ENCODE measurements around the gene HOXA9.

The HOXA9 gene

DNA sequence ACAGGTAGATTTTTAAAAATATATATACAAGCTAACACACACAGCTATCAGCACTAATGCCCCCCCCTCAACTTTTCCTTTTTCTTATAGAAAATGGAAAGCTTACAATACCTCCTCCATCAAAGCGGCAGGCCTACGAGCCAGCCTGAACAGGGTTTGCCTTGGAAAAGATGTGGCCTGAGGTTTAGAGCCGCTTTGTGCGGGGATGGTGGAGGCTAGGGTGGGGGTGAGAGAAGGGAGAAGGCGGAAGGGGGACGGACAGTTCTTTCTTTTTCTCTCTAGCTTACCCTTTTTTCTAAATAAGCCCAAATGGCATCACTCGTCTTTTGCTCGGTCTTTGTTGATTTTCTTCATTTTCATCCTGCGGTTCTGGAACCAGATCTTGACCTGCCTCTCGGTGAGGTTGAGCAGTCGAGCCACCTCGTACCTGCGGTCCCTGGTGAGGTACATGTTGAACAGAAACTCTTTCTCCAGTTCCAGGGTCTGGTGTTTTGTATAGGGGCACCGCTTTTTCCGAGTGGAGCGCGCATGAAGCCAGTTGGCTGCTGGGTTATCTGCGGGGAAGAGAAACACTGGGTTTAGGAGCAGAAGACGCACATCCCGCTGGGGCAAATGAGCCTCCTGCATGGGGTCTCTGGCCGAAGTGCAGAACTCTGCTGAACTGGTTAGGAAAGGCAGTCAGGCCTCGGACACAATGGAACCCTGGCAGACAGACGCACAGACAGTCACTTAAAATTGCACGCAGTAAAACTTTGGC is 1.9 kb downstream of the HOXA9 start:
- no peak for DNase-seq

DNA sequence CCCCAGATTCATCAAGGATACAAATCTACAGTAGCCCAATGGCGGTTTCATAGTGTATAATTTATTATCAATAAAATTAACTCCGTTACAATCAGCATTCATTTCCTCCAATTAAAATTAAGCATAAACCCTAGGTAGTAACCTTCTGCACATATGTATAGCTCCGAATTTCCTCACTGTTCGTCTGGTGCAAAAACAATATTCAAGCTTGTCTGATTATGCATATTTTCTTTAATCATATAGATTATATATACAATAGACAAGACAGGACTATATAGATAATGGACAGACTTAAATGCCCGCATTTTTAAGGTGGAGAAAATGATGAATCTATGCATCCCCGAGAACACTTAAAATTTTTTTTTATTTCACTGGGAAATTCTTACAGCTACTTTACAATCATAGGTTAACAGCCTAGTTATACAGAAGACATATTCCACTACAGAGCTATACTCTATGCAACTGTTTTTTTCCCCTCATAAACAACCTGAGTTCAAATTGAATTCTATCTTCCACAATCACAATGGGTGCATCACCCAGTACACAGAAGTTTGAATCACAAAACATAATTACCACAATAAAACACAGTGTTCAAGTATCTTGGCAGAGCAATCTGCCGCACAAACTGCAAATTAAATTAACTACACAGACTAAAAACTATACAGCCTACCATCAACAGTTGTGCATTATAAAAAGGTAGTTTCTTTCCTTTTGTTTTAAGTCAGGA is 2.6 kb downstream of the HOXA9 start:
- no peak for DNase-seq

DNA sequence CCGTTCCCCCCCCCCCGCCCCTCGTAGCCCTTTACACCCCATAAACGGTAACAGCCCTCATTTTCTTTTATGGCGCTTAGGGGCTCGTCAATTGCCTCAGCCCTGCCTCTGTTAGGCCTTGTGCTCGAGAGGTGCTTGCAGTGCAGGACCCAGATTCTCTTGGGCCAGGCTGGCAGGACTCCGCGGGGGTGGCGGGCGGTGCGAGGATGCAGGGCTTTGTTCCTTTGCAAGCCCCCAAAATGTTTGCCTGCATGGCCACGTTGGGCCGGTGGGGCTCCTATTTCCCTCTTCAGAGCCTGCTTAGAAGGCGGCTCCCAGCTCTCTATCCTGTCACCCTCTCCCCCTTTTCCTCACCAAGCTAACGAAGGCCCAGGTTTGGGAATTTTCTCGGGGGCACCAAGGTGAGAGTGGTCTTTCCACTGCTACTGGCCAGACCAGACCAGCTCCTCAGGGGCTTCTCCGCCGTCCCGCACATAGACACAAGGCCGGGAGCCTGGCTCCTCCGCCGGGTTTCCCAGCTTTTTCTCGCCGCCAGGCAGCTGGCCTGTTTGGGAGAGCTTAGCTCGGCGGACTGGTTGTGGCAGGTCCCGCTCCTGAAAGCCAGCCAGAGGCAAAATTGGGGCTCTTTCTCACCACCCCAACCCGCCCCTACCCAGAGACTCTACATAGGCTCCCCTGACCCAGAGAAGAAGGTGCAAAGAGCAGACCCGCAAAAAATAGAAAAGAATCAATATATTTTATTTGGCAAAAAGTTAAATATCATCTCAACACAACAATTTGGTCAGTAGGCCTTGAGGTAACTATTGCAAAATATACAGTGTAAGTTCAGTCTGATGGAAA is 3.4 kb downstream of the HOXA9 start:
- DNase-seq, result no peak

DNA sequence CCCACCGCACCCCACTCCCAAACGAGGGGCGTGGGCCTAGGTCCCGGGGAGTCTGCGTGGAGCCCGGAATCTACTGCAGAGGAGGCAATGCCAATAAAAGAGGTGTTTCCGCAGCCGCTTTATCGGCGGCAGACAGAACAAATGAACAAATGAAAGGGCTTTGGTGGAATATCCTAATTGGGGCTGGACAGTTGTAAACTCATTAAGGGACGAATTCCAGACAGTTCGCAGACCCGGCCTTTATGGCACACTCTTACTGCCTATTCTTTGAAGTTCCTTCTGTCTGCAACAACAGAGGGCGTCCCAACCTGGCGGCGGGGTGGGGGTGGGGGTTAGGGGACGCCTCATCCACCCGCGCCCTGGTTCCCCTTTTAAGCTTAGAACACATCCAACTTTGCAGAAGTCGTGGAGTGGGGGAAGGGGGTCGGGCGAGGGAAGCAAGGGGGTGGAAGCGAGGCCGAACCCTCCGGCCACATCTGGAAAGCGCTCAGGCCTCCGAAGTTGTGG is 4.1 kb downstream of the HOXA9 start:
- no peak for DNase-seq

DNA sequence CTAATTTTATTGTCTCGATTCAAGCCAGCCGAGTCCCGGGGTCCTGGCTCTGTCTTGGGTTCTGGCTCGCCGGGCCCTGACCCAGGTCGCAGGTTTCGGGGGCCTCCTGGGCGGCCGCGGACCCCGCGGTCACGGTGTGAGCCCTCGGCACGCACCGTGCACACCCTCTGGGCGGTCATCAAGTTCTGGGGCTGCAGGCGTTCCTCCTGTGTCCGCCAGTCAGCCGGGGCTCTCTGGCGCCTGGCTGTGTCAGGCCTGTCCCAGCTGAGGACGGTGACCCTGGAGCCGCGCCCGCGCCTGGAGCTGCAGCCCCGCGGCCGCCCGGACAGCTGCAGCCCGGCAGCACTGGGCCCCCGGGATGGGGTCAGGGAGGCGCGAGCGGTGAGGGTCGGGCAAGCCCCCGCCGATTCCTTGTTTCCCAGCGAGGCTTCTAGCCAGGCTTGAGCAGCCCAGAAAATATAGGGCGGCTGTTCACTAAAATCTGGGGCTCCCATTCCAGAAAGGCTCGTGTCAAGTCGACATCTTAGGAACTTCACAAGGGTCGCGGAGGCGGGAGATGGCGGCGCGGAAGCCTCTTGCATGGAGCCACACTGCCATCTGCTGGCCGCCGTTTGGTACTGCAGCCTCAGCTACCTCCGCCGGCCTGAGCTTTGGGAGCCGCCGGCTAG is 4.7 kb downstream of the HOXA9 start:
- peak; percentile 79 to 84 for DNase-seq

DNA sequence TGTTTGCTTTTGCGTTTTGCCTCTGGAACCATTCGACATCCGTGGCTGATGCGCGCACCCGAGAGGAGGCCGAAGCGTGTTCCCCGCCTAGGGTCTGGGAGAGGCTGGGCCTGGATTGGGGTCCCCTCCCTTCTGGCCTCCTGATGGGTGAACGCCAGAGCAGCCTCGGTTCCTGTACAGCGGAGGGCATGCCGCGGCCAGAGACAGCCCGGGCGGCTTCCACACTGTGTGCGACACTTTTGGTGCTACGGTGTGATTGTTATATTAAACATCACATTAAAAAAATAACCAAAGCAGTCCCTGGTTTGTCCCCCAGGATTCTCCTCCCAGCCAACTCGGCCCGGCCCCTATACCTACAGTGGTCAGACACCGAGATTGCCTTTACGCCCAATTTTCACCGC is 5.2 kb downstream of the HOXA9 start:
- no peak for DNase-seq

DNA sequence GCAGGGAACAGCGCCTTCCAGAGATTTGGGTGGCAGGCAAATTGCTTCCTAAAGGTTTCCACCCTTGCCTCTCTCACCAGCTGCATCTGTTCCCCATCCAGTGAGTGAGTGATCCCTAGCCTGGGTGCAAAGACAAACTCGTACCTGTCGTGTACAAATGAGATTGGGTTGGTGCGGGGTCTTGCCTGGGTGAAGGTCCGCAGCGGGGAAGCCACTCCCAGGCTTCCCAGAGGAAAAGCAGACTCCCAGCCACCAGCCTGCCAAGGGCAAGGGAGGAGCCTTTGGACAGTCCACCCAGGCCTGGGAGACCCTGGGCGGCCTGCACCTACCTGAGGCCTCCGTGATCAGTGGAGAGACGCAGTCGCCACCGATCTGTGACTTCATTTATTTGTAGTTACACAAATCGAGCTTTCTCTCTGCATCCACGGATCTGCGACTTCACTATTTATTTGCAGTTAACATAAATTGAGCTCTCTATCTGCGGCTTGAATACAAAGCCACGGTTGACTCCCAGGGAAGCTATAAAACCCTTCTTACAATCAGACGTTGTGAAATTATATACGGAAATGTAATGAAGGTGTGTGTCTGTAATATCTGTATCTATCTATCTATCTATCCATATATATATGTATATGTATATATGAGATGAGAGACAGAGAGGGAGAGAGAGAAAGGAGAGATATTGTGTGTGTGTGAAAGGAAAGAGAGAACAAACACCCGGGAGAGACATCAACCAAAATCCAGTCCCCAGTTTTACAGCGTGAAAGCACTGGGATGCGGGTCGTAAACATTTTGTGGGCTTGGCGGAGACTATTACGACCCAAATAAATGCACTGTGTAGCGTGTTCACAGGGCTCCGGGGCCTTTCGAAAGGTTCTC is 5.8 kb downstream of the HOXA9 start:
- no peak for DNase-seq

DNA sequence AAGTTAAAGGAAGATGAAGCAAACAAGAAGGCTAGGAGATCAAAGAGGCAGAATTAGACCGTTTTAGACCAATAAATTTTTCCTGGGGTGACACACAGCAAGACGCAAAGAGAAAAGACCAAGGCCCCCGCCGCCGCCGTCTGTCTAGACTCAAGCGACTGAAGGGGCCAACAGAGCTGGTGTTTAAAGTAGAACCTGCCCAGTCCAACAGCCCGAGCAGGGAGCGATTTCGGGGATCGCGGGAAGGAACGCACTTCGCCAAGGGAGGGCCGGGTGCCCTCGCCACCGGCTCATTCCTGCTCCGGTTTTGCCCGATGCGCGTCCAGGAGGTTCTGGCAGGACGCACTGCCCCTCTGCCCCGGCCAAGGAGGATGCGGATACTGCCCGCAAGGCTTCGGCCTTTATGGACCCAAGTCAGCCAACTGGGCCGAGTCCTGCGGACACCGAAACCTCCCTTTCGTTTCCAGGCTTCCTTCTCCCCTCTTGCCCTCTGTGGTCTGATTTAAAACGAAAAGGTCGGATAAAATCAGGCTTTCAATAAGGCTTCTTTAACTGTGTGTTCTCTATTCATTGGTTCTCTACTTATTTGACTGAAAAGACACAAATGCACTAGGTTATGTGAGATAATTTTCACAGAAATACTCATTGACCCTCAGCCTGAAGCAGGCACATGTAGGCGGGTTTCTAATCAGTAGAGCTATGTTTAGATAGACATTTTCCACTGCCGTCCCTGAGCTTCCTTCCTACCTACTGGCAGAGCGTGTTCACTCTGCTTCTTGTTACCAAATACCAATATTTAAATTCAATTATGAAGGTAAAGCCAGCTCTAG is 6.7 kb downstream of the HOXA9 start:
- DNase-seq, result no peak

DNA sequence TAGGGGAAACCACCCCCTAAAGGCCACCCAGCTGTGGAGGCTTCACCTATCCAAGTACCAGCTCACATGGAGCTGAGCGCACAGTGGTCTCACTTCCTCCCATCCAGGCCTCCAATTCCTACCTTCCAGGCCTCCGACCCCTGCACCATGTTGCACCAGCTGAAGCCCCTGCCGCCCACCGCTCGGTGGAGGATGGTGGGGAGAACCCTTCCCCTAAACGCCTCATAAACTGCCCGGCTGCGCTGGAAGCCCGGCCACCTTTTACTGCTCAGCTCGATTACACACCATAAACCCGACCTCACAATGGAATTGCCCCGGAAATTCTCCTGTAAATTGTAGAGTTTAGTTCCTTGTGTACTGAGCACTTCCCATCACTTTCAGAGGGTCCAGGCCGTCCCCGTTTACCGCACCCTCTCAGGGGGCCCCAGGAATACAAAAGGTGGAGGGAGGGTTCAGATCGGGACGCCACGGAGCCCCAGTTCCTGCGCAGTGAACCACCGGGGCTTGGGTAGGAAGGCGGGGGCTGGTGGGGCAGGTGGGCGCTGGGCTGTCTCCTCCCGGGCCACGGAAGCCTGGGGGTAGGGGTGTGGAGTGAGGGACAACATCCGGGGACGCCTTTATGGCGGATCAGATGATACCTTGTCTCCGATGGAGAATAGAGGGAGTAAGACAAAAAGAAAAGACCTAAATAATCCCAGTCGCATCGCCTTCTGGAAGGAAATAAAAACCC is 7.5 kb downstream of the HOXA9 start:
- DNase-seq, result no peak

DNA sequence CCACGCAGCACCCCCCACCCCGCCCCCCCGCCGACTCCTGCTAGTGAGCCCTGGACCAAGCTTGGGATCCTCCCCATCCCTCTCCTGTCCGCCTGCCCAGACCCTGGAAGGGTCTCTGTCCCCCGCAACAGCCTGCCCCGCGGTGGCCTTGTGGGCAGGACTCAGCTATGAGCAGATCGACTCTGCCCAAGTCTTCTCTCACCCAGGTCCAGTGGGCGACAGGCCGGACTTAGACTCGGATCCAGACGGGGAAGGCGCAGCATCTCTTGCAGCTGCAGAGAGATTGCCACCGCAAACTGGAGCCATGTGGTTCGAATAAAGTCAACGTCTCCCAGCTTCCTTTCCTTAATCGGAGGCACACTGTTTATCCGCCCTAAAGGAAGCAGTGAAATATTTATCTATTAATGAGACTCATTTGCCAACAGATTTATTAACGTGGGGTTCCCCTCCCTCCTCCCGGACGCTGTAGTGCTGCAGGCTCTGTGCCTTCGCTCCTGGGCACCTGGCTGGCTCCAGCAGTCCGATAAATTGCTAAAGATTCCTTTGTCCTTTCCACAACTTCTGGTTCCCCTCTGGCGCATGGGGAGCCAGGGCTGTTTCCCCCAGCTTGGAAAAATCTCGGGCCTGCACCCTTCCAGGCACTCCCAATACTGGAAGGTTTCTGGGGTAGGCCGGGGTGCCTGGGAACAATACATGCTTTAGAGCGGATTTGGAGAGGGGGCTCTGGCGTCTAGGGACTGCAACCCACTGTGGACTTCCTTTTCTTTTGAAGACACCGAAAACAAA is 8.2 kb downstream of the HOXA9 start:
- no peak for DNase-seq

DNA sequence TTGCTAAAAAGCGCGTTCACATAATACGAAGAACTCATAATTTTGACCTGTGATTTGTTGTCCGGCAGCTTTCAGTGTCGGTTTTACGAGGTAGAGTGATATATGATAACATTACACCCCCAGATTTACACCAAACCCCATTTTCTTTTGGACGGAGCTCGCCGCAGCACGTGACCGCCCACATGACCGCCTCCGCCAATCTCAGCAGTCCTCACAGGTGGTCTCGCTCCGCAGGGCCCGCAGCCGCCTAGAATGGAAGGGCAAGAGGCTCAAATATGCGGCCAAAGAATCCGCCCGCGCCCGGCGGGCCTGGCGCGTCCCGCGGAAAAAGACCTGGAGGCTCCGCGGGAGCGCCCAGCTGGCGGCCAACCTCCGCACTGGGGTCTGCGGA is 8.8 kb downstream of the HOXA9 start, which contains the start of gene HOXA7:
Gene HOXA7, minus strand, starts transcription at position 168 of the 391 bp plus-strand sequence. Its CDS starts 130 bp downstream, at position 38.
- no peak for DNase-seq

DNA sequence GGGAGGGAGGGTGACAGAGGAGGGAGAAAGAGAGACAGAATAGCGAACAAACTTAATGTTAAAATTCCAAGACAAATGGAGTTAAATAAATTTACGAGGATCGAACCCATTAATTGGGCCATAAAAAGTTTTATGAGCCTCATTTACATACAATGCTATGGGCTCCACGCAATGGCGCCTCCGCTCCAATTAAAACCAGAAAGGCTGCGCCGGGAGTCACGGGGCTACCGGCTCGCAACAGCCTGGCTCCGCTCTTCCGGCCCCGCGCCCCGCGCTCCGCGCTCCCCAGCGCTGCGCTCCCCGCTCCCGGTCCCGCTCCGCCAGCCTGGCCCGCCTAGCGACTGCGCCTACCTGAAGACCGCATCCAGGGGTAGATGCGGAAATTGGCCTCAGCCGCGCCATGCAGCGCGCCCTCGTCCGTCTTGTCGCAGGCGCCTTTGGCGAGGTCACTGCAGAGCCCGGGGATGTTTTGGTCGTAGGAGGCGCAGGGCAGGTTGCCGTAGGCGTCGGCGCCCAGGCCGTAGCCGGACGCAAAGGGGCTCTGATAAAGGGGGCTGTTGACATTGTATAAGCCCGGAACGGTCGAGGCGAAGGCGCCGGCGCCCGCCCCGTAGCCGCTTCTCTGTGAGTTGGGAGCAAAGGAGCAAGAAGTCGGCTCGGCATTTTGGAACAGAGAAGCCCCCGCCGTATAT is 9.4 kb downstream of the HOXA9 start:
- DNase-seq, result no peak

DNA sequence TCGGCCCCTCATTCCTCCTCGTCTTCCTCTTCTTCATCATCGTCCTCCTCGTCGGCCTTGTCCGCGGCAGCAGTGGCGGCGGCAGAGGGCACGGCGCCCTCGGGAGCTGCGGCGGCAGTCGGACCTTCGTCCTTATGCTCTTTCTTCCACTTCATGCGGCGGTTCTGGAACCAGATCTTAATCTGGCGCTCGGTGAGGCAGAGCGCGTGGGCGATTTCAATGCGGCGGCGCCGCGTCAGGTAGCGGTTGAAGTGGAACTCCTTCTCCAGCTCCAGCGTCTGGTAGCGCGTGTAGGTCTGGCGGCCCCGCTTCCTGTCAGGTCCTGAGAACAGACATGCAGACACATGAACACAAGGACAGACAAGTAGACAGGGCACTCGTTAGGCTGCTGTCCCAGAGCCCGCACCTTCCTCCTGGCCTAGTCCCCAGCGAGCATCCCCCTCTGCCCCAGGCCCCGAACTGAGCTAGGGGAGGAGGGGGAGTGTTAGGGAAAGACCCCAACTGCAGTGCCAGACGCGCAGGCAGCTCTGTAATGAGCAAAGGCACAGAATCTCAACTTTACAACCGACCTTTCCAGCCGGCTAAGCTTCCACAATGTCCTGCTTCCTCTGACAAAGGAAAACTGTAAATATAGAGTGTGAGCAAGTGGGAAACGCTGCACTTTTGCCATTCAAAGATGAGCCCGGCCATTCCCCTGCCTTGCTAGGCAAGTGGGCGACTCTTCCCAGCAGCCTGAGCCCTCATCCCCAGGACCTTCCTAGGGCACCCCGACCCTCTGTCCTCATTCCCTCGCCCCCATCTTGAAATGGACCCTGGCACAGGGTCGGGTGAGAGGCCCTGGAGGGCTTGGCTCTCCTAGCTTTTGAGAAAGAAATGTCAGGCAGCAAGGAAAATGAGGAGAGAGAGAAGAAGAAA is 10.2 kb downstream of the HOXA9 start:
- DNase-seq, result no peak

DNA sequence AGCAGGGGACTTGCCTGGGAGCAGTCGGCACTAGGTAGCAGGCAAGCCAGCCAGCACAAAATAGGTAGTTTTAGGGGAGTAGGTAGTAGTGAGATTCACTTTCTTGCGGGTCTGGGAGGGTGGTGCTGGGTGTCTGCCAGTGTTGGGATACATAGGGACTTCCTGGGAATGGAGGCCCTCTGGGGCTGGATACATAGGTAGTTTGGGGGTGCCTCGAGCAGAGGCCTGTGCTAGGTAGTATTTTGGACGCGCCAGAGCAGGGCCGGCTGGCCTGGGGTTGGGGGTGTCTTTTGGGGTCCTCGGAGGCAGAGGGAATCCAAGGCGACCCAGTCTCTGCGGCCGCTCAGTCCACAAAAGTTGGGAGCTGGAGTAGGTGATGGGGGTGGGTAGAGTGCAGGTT is 11.0 kb downstream of the HOXA9 start:
- DNase-seq, result no peak

DNA sequence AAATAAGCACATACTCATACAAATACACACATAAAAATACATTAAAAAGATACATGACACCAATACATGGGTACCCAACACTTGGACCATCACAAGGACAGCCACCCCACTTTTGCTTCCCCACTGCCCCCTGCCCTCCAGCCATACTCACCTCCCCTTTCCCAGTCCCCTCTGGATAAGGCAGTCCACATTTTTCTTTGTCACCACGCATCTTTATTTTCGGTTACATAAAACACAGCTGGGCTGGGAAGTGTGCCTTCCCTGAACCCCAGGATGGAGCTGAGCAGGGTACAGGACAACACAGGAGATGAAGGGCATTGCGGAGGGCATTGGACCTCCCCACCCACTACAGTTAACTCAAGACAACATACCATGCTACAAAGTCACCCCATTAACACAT is 11.8 kb downstream of the HOXA9 start:
- no peak for DNase-seq

DNA sequence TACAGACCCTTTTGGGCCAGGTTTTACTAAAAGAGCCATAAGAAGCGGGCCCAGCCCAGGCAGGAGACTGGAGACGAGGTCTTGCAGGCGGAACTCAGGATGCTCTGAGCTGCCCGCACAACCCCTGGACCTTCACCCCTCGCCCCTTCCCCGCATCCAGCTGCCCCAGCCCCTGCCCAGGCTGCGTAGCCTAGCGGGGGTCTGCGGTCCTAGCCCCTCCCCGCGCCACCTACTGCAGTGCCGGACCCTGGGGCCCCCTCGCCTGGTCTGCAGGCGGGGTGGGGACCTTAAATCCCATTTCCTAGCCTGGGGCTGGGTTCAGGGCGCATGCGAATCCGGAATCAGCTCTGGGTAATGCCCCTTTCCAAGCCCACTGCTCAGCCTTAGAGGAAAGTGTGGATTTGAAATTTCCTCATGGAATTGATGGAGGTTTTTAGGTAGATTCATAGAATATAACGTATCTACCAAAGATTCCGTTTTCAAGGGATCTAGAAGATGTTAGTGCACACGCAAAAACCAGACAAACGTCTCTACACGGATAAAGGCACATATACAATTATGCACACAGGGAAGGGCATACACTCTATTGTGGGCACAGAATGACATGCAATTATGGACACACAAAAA is 12.4 kb downstream of the HOXA9 start:
- no peak for DNase-seq

Data from SHP77 (cell line).